ACHN (cell line): Measurements from ENCODE around the gene SNAP23.

Experiments
- DNase-seq: peaks from one replicate; pipeline ENCODE4 v3.0.0-alpha.2; 2015
- in situ Hi-C: cut with HindIII; loops from 2 replicates; pipeline ENCODE4 v1.10.0; 2017; ENCODE audit warnings: low sequenced_read_pairs, low pct_ligation_motif_present, low pct_unique_long_range_greater_than_20kb

SNAP23 gene

GRCh38 chr15:42491539-42492225, 3.8 kb upstream of the SNAP23 start:
- peak; percentile 75 for DNase-seq
- in situ Hi-C loops: no loop called here

GRCh38 chr15:42493679-42494078, 1.8 kb upstream of the SNAP23 start:
- no peak for DNase-seq
- in situ Hi-C loops: no loop called here

GRCh38 chr15:42494998-42495360, 455 bp upstream of the SNAP23 start:
- in situ Hi-C loops: no loop called here
- peak; percentile 76 for DNase-seq

- no peak for DNase-seq
- in situ Hi-C loops: no loop called here
These were observed 3.0 kb downstream of the SNAP23 start for GRCh38 chr15:42498212-42499068.

GRCh38 chr15:42499858-42500609, 4.6 kb downstream of the SNAP23 start:
- in situ Hi-C loops: no loop called here
- DNase-seq: no peak

- DNase-seq: no peak
- in situ Hi-C loops: no loop called here
These were observed 7.0 kb downstream of the SNAP23 start for GRCh38 chr15:42502477-42502876.

GRCh38 chr15:42503825-42504224, 8.4 kb downstream of the SNAP23 start:
- DNase-seq: no peak
- in situ Hi-C loops: no loop called here

- in situ Hi-C loops: no loop called here
These were observed 9.2 kb downstream of the SNAP23 start for GRCh38 chr15:42504631-42505030.

GRCh38 chr15:42507514-42507913, 12.1 kb downstream of the SNAP23 start:
- DNase-seq: no peak
- in situ Hi-C loops: no loop called here

More at GRCh38 chr15:42504631-42505030, 9.2 kb downstream of the SNAP23 start:
- no peak for DNase-seq

- DNase-seq: no peak
These were observed 12.8 kb downstream of the SNAP23 start for GRCh38 chr15:42508263-42508690.

GRCh38 chr15:42510258-42511006, 15.0 kb downstream of the SNAP23 start:
- in situ Hi-C loops: no loop called here
- DNase-seq: no peak

More at GRCh38 chr15:42508263-42508690, 12.8 kb downstream of the SNAP23 start:
- in situ Hi-C loops: no loop called here

- in situ Hi-C loops: no loop called here
- peak; percentile 42 for DNase-seq
These were observed 15.6 kb downstream of the SNAP23 start for GRCh38 chr15:42511007-42511391.

- in situ Hi-C loops: no loop called here
These were observed 27.9 kb downstream of the SNAP23 start for GRCh38 chr15:42523331-42523730.

GRCh38 chr15:42528970-42529369, 33.5 kb downstream of the SNAP23 start:
- no peak for DNase-seq
- in situ Hi-C loops: no loop called here

More at GRCh38 chr15:42523331-42523730, 27.9 kb downstream of the SNAP23 start:
- DNase-seq: no peak

GRCh38 chr15:42533246-42533645, 37.8 kb downstream of the SNAP23 start:
- in situ Hi-C loops: no loop called here
- no peak for DNase-seq

GRCh38 chr15:42544853-42545629, 49.6 kb downstream of the SNAP23 start:
- in situ Hi-C loops: no loop called here
- no peak for DNase-seq

GRCh38 chr15:42547918-42548248, 52.4 kb downstream of the SNAP23 start:
- no peak for DNase-seq
- in situ Hi-C loops: no loop called here
